22Rv1 (cell line): ENCODE results near the gene OPRD1.

Experiments
- CTCF ChIP-seq: fragments of 450-650 bp; IDR thresholded peaks from 2 replicates; pipeline ENCODE4 v1.5.1; 2017; ENCODE audit warnings: mild to moderate bottlenecking
- ZFX ChIP-seq: fragments of 450-650 bp; IDR thresholded peaks from 2 replicates; pipeline ENCODE4 v1.6.1; 2017; ENCODE audit warnings: antibody characterized with exemption, borderline replicate concordance

GRCh38 chr1:28877132-28877781 lies 65.3 kb downstream of the OPRD1 start:
- TF ChIP-seq CTCF: peak; percentile 88
- TF ChIP-seq ZFX: no peak
